GM18526 (cell line): ENCODE data around the gene NETO2.

Source experiments
- POLR2A ChIP-seq: IDR thresholded peaks from 3 replicates; pipeline ENCODE4 v1.6.1; 2011; ENCODE audit not compliant: insufficient read length; ENCODE audit errors: extremely low read depth

The NETO2 gene

DNA sequence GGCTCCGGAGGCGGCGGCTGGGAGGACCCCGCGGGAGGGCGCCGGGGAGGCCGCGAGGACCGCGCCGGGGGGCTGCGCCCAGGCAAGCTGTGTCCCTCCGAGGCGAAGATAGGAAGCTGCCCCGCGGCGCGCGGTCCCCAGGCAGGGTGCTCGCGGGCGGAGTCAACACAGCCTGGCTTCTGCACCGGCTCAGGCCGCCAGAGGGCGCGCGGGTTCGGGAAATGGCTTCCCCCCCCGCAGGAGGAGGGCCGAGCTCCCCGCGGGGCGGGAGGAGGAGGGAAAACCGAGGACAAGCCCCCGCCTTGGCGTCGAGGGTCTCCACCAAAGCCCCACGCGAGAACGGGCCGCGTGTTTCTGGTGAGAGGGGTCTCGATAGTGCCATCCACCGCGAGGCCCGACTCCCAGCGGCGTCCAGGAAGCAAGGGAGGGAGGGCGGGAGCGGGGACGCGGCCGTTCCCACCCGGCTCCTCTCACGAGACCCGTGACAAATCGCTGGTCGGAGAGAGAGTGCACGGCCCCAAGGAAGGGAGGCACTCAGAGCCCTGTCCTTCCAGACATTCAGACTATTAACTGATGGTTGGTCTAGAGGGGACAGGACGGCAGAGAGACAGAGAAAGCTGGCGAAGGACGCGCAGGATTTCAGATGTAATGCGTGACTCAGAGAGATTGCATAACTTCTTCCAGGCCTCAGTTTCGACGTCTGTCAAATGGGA is 105.8 kb downstream of the NETO2 start:
- TF ChIP-seq POLR2A, result no peak

DNA sequence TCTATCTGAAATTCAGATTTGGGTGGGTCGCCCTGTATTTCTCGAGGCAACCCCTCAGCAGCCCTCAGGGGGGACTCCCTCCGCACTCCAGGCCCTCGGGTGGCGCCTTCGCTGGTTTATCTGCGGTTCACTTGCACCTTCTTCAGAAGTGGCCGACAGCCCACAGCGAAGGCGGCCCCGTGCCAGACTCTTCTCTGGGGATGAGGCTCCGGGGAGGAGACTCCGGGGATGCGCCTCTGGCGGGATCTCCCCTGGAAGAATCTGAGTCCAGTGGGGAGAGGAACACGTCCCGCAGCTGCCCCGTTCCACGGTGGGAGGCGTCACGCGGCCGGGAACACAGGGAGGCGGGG is 106.4 kb downstream of the NETO2 start:
- TF ChIP-seq POLR2A, result no peak

DNA sequence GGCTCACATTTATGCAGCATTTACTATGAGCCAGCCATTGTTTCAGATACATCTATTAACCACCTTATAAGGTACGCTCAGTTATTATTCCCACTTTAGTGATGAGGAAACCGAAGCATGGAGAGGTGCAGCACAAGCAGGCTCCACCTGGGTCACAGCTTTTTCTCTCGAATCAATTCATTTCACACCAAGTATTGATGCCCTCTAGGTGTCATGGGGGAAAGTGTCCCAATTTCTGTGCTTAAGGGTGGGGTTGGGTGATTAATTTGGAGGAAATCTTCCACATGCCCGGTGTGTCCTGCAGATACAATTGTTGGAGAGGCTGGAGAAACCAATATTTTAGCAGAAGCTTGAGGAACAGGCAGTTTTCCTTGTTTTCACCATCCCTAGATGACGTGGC is 107.5 kb downstream of the NETO2 start:
- no peak for TF ChIP-seq POLR2A

DNA sequence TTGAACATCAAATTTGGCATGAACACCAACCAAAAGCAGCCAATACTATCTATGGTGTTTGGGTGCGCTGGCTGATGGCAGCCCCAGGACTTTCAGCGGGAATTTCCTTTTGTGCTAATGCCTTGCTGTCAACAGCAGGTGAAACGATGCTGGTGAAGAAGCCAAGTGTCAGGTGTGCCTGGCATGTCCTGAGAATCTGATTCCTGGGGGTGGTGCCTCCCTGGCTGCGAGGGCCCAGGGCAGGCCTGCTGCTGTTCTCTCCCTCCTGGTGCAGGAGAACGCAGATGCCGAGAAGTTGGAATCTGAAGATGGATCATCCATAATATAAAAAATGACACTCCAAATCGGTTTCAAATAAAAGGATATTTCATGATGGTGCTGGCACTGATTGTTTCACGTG is 108.3 kb downstream of the NETO2 start:
- TF ChIP-seq POLR2A, result no peak

DNA sequence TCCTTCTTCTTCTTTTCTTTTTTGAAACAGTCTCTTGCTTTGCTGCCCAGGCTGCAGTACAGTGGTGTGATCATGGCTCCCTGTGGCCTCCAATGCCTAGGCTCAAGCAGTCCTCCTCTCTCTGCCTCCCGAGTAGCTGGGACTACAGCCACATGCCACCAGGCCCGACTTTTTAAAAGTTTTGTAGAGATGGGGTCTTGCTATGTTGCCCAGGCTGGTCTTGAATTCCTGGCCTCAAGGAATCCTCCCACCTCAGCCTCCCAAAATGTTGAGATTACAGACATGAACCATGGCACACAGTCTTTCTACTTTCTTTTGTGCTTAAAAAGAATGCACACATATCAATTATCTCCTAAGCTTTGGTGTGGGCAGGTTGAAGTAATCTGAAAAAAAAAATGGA is 109.3 kb downstream of the NETO2 start:
- no peak for TF ChIP-seq POLR2A

DNA sequence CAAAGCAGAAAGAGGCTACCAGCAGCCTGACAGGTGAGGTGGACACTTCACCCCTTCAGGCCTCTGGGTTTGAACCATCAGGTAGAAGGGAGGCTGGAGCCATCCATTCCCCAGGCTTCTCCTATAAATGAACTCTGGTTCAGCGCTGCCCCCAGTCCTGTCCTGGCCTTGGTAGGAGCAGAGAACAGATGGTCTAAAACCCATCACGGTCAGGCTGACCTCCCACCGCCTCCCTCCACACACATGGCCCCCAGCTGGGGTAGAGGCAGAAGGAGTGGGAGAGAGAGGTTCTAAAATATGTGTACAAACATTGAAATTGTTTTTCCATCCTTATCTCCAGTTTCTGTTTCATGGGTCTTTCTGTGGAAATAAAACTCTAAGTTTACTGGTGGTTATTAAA is 110.6 kb downstream of the NETO2 start:
- TF ChIP-seq POLR2A, result no peak

DNA sequence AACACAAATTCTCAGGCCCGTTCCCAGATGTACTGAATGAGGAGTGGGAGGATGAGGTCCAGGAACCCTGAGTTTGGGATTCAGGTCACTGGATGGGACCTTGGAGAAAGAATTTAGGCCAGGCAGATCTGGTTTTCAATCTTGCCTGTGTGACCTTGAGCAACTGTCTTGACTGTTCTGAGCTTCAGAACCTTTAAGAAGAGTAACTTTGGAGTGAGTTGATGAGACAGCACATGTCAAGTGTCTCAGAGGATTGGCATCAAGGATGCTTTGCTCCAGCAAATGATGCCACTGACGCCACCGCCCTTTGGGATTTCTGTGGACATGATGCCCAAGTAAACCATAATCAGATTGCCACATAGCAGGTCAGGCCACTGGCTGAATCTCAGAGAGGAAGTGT is 114.0 kb downstream of the NETO2 start:
- no peak for TF ChIP-seq POLR2A

DNA sequence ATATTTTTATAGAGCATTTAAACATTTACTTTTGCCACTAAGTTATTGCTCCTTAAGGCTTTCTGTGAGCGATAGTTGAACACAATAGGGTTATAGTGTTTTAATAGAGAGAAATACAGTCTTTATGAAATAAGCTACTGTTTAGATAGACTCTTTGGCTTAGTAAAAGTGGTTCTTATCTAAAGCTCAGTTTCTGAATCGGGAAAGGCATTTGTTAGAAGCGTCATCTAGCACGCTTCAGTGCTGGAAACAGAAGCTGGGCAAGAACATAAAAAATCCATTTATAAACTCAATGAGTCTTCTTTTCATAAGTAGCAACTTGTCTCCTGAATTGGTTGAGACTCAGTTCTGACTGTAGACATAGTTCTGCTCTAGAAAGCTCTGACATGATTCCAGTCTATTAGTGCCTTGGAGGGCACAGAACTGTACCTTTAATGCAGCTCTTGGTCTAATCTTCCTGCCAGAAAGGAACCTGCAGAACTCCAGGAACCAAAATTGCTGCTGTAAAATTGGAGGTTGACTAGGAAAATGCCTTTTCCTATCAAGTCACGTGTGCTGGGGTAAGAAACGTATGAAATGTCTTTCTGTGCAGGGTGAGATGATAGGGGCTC is 114.9 kb downstream of the NETO2 start:
- TF ChIP-seq POLR2A, result no peak
